WTC11 (cell line): ENCODE results near the gene SNRNP200. TPM values are rescaled to one million over a fixed set of nuclear protein-coding genes. Genes with fewer than 3 reads are reported as not detected.
A peak's percentile ranks its signal among the peaks of the same experiment; 100 is the strongest.

Source experiments
- ATAC-seq: fragments of 200-7000 bp; cut with Tn5 transposase; 2 replicates; pipeline ENCODE4 v1.10.0; 2021; ENCODE audit warnings: mild to moderate bottlenecking, moderate library complexity
- CTCF ChIA-PET: fragments of 300-600 bp; sonication (Branson Sonifier 250); formaldehyde crosslinking; loops from one replicate; lab custom pipeline; 2021; ENCODE audit warnings: antibody characterized with exemption; lab: Charles Lee
- POLR2A ChIA-PET: fragments of 350-600 bp; sonication (Branson Sonifier 250); formaldehyde crosslinking; loops from one replicate; lab custom pipeline; 2021; ENCODE audit warnings: antibody characterized with exemption; lab: Charles Lee
- DNase-seq: peaks from one replicate; pipeline ENCODE4 v3.0.0; 2021; ENCODE audit warnings: low spot score
- H3K27ac Mint-ChIP-seq: 2 replicates; pipeline ENCODE4 v1.8.0; 2021; ENCODE audit warnings: mixed read lengths
- H3K27me3 Mint-ChIP-seq: 2 replicates; pipeline ENCODE4 v1.8.0; 2021; ENCODE audit warnings: low read depth, mild to moderate bottlenecking, moderate library complexity, mixed read lengths
- H3K36me3 Mint-ChIP-seq: 2 replicates; pipeline ENCODE4 v1.8.0; 2021; ENCODE audit warnings: mixed read lengths
- H3K4me1 Mint-ChIP-seq: 2 replicates; pipeline ENCODE4 v1.8.0; 2022; ENCODE audit warnings: mixed read lengths
- H3K4me3 Mint-ChIP-seq: 2 replicates; pipeline ENCODE4 v1.8.0; 2021; ENCODE audit warnings: mild to moderate bottlenecking, moderate library complexity, mixed read lengths
- H3K9me3 Mint-ChIP-seq: 2 replicates; pipeline ENCODE4 v1.8.0; 2021; ENCODE audit warnings: mixed read lengths
- ATF1 ChIP-seq: sonication (generic); formaldehyde crosslinking; IDR thresholded peaks from 2 replicates; pipeline ENCODE4 v1.8.1; 2023; ENCODE audit warnings: mild to moderate bottlenecking, moderate library complexity, missing genetic modification reagents
- GABPB1 ChIP-seq: sonication (generic); formaldehyde crosslinking; IDR thresholded peaks from 2 replicates; pipeline ENCODE4 v1.8.1; 2023; ENCODE audit warnings: mild to moderate bottlenecking, missing genetic modification reagents
- GRHL2 ChIP-seq: fragments of 250-450 bp; sonication (Bioruptor Pico); IDR thresholded peaks from 2 replicates; pipeline ENCODE4 v1.8.0; 2022; ENCODE audit warnings: mild to moderate bottlenecking, moderate library complexity; ENCODE audit not compliant: insufficient replicate concordance, severe bottlenecking
- JUN ChIP-seq: sonication (generic); formaldehyde crosslinking; IDR thresholded peaks from 2 replicates; pipeline ENCODE4 v1.8.0; 2023; ENCODE audit warnings: mild to moderate bottlenecking, missing genetic modification reagents
- NFYB ChIP-seq: sonication (generic); formaldehyde crosslinking; conservative IDR thresholded peaks from 2 replicates; pipeline ENCODE4 v1.8.0; 2022; ENCODE audit warnings: low read depth, missing genetic modification reagents
- SP1 ChIP-seq: sonication (generic); formaldehyde crosslinking; conservative IDR thresholded peaks from 2 replicates; pipeline ENCODE4 v1.8.1; 2022; ENCODE audit warnings: missing genetic modification reagents
- ZNF232 ChIP-seq: sonication (generic); formaldehyde crosslinking; IDR thresholded peaks from 2 replicates; pipeline ENCODE4 v1.8.0; 2022; ENCODE audit warnings: mild to moderate bottlenecking, missing genetic modification reagents
- ZNF396 ChIP-seq: fragments of 250-450 bp; sonication (Bioruptor Pico); IDR thresholded peaks from 2 replicates; pipeline ENCODE4 v1.8.0; 2021; ENCODE audit warnings: mild to moderate bottlenecking, moderate library complexity, borderline replicate concordance
- total RNA-seq: library from RNA; stranded (reverse); gene quantifications from 3 replicates; pipeline ENCODE4 v1.2.3, GENCODE V29; 2021
- TF ChIP-seq, protein P1 (sequence below): sonication (generic); formaldehyde crosslinking; IDR thresholded peaks from 2 replicates; pipeline ENCODE4 v1.8.0; 2023; ENCODE audit warnings: missing genetic modification reagents
- TF ChIP-seq, protein P2 (sequence below): sonication (generic); formaldehyde crosslinking; IDR thresholded peaks from 2 replicates; pipeline ENCODE4 v1.8.0; 2022; ENCODE audit warnings: mild to moderate bottlenecking, missing genetic modification reagents
- TF ChIP-seq, protein P3 (sequence below): sonication (generic); formaldehyde crosslinking; conservative IDR thresholded peaks from 2 replicates; pipeline ENCODE4 v1.8.1; 2022; ENCODE audit warnings: mild to moderate bottlenecking, missing genetic modification reagents
- TF ChIP-seq, protein P4 (sequence below): fragments of 250-450 bp; sonication (Bioruptor Pico); IDR thresholded peaks from 2 replicates; pipeline ENCODE4 v1.9.0; 2021; ENCODE audit warnings: mild to moderate bottlenecking, borderline replicate concordance
- TF ChIP-seq, protein P5 (sequence below): sonication (generic); formaldehyde crosslinking; IDR thresholded peaks from 2 replicates; pipeline ENCODE4 v1.8.1; 2023; ENCODE audit warnings: mild to moderate bottlenecking, missing genetic modification reagents, moderate library complexity
- TF ChIP-seq, protein P6 (sequence below): sonication (generic); formaldehyde crosslinking; IDR thresholded peaks from 2 replicates; pipeline ENCODE4 v1.8.0; 2022; ENCODE audit warnings: missing genetic modification reagents

Gene SNRNP200
- total RNA-seq, 1 experiment from 2014 or later = 226 TPM

DNA sequence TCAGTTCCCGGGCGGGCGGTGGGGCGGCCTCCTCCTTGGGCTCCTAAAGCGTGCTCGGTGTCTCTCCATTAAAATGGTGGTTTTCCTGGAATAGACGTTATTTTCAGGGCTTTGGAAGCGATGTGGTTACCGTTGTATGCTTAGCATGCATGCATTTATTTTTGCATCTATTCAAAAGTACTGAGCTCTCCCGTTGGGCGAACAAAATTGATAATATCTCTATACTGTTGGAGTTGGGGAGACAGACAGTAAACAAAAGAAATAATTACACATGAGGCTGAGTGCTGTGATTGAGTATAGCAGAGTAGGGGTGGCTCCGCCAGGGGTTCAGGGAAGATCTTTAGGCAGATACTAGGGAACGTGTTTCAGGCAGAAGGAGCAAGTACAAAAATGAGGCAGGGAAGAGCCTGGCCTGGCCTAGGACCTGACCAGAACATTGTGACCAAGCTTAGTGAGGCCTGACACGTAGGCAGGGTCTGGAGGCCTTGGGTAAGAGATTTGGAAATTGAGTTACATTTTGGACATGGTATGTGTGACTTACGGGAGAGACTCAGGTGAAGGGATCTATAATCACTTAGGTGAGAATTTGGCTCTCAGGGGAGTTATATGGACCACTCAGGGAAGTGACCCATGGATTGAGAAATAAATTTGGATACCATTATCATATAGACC lies 30.9 kb upstream of the SNRNP200 start:
- CTCF ChIA-PET = interaction anchor here (1.3 to 1.7 kb wide), 4 partner anchors 11 to 214 kb away, joined by 4 to 10 read pairs (median 6); partner anchors contain the start of gene ITPRIPL1
- POLR2A ChIA-PET = interaction anchor here (0.5 to 1.6 kb wide), 7 partner anchors 11 to 508 kb away, joined by 3 to 11 read pairs (median 7); partner anchors contain the start of genes ITPRIPL1 and SNRNP200
- ATAC-seq (no peak), DNase-seq (no peak)
- TF ChIP-seq, protein P1, sequence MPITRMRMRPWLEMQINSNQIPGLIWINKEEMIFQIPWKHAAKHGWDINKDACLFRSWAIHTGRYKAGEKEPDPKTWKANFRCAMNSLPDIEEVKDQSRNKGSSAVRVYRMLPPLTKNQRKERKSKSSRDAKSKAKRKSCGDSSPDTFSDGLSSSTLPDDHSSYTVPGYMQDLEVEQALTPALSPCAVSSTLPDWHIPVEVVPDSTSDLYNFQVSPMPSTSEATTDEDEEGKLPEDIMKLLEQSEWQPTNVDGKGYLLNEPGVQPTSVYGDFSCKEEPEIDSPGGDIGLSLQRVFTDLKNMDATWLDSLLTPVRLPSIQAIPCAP (CRISPR knock-in tag) = no peak
- TF ChIP-seq, protein P2, sequence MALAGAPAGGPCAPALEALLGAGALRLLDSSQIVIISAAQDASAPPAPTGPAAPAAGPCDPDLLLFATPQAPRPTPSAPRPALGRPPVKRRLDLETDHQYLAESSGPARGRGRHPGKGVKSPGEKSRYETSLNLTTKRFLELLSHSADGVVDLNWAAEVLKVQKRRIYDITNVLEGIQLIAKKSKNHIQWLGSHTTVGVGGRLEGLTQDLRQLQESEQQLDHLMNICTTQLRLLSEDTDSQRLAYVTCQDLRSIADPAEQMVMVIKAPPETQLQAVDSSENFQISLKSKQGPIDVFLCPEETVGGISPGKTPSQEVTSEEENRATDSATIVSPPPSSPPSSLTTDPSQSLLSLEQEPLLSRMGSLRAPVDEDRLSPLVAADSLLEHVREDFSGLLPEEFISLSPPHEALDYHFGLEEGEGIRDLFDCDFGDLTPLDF (CRISPR knock-in tag) = 0 out of 2 replicates have a peak, but pooled peaks have one; percentile 7
- TF ChIP-seq ATF1 (CRISPR knock-in tag) = 0 out of 2 replicates have a peak, but pooled peaks have one; percentile 5
- H3K27ac Mint-ChIP-seq = peak overlapping the region; percentile 93
- H3K4me1 Mint-ChIP-seq = peaks cover 20% of the 10 kb centered on the region
- H3K27me3 Mint-ChIP-seq = peaks cover 3% of the 10 kb centered on the region; the same call in 1 of the 2 replicates
- H3K9me3 Mint-ChIP-seq = no peaks in the 10 kb centered on the region
- peaks cover 13% of the 10 kb centered on the region for H3K36me3 Mint-ChIP-seq
- peak overlapping the region; percentile 90 for H3K4me3 Mint-ChIP-seq

DNA sequence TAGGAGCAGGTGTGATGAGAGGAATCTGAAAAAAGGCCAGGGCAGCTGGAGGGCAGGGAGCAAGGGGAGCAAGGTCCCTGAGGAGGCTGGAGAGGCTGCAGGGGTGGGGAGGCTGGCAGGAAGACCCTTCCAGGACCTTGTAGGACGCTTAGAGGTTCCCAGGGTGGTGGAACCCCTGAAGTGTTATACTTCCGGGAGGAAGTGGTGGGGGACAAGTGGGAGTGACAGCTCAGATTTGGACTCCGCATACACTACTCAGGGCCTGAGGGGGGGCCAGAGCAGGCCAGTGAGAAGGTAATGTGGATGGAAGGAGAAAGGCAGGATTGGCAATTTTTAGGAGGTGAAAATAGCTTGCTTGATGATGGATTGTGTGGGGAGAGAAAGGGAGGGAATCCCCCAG lies 28.4 kb upstream of the SNRNP200 start:
- CTCF ChIA-PET = interaction anchor here (1.0 to 2.2 kb wide), 3 partner anchors 9 to 12 kb away, joined by 3 to 6 read pairs (median 4); partner anchors contain the start of gene ITPRIPL1
- peaks cover 20% of the 10 kb centered on the region for H3K4me1 Mint-ChIP-seq
- DNase-seq = no peak
- peaks cover 5% of the 10 kb centered on the region; the same call in 1 of the 2 replicates for H3K36me3 Mint-ChIP-seq
- H3K9me3 Mint-ChIP-seq = no peaks in the 10 kb centered on the region
- POLR2A ChIA-PET = interaction anchor here (0.6 to 1.0 kb wide), 3 partner anchors 11 to 29 kb away, joined by 4 to 8 read pairs (median 7); partner anchors contain the start of gene SNRNP200
- ATAC-seq = no peak
- H3K4me3 Mint-ChIP-seq = peak overlapping the region; percentile 90
- H3K27me3 Mint-ChIP-seq = peaks cover 3% of the 10 kb centered on the region; the same call in 1 of the 2 replicates
- TF ChIP-seq, protein P3, sequence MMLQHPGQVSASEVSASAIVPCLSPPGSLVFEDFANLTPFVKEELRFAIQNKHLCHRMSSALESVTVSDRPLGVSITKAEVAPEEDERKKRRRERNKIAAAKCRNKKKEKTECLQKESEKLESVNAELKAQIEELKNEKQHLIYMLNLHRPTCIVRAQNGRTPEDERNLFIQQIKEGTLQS (CRISPR knock-in tag) = no peak
- TF ChIP-seq GRHL2 (CRISPR knock-in tag) (no peak), SP1 (CRISPR knock-in tag) (no peak), ZNF396 (no peak), ZNF232 (CRISPR knock-in tag) (no peak), NFYB (no peak), JUN (CRISPR knock-in tag) (no peak), GABPB1 (CRISPR knock-in tag) (no peak)
- TF ChIP-seq, protein P4, sequence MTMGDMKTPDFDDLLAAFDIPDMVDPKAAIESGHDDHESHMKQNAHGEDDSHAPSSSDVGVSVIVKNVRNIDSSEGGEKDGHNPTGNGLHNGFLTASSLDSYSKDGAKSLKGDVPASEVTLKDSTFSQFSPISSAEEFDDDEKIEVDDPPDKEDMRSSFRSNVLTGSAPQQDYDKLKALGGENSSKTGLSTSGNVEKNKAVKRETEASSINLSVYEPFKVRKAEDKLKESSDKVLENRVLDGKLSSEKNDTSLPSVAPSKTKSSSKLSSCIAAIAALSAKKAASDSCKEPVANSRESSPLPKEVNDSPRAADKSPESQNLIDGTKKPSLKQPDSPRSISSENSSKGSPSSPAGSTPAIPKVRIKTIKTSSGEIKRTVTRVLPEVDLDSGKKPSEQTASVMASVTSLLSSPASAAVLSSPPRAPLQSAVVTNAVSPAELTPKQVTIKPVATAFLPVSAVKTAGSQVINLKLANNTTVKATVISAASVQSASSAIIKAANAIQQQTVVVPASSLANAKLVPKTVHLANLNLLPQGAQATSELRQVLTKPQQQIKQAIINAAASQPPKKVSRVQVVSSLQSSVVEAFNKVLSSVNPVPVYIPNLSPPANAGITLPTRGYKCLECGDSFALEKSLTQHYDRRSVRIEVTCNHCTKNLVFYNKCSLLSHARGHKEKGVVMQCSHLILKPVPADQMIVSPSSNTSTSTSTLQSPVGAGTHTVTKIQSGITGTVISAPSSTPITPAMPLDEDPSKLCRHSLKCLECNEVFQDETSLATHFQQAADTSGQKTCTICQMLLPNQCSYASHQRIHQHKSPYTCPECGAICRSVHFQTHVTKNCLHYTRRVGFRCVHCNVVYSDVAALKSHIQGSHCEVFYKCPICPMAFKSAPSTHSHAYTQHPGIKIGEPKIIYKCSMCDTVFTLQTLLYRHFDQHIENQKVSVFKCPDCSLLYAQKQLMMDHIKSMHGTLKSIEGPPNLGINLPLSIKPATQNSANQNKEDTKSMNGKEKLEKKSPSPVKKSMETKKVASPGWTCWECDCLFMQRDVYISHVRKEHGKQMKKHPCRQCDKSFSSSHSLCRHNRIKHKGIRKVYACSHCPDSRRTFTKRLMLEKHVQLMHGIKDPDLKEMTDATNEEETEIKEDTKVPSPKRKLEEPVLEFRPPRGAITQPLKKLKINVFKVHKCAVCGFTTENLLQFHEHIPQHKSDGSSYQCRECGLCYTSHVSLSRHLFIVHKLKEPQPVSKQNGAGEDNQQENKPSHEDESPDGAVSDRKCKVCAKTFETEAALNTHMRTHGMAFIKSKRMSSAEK (CRISPR knock-in tag) = no peak
- TF ChIP-seq, protein P5, sequence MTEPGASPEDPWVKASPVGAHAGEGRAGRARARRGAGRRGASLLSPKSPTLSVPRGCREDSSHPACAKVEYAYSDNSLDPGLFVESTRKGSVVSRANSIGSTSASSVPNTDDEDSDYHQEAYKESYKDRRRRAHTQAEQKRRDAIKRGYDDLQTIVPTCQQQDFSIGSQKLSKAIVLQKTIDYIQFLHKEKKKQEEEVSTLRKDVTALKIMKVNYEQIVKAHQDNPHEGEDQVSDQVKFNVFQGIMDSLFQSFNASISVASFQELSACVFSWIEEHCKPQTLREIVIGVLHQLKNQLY (CRISPR knock-in tag) = no peak
- TF ChIP-seq, protein P6, sequence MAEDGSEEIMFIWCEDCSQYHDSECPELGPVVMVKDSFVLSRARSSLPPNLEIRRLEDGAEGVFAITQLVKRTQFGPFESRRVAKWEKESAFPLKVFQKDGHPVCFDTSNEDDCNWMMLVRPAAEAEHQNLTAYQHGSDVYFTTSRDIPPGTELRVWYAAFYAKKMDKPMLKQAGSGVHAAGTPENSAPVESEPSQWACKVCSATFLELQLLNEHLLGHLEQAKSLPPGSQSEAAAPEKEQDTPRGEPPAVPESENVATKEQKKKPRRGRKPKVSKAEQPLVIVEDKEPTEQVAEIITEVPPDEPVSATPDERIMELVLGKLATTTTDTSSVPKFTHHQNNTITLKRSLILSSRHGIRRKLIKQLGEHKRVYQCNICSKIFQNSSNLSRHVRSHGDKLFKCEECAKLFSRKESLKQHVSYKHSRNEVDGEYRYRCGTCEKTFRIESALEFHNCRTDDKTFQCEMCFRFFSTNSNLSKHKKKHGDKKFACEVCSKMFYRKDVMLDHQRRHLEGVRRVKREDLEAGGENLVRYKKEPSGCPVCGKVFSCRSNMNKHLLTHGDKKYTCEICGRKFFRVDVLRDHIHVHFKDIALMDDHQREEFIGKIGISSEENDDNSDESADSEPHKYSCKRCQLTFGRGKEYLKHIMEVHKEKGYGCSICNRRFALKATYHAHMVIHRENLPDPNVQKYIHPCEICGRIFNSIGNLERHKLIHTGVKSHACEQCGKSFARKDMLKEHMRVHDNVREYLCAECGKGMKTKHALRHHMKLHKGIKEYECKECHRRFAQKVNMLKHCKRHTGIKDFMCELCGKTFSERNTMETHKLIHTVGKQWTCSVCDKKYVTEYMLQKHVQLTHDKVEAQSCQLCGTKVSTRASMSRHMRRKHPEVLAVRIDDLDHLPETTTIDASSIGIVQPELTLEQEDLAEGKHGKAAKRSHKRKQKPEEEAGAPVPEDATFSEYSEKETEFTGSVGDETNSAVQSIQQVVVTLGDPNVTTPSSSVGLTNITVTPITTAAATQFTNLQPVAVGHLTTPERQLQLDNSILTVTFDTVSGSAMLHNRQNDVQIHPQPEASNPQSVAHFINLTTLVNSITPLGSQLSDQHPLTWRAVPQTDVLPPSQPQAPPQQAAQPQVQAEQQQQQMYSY (CRISPR knock-in tag) = no peak
- no peak overlapping the region for H3K27ac Mint-ChIP-seq
